ENCODE results near the gene STAT3. TPM values are rescaled to one million over a fixed set of nuclear protein-coding genes. Genes with fewer than 3 reads are reported as not detected.

STAT3 gene
- polyA plus RNA-seq, 1 of the 3 experiments (the other 2 are of a cell fraction), result 35.7 TPM

- 98% methylated on average over 4 of the region's 4 CpGs for WGBS (ENCODE audit: low lambda C conversion rate)
- ChIA-PET POLR2A (no interaction called here), CTCF (interaction anchor here (1.1 to 26.2 kb wide), 3 partner anchors 20 to 210 kb away, joined by 3 to 683 read pairs (median 6); no protein-coding TSS in a partner anchor)
Observed at GRCh38 chr17:42316755-42317154, 71.5 kb downstream of the STAT3 start.

GRCh38 chr17:42315402-42316156 lies 72.7 kb downstream of the STAT3 start:
- H3K79me2 ChIP-seq (ENCODE audit: insufficient read depth), result peaks cover 3% of the 10 kb centered on the region; the same call in 1 of the 2 replicates
- no peak overlapping the region for H3K4me2 ChIP-seq
- H2AFZ ChIP-seq (ENCODE audit: low read depth), result no peak overlapping the region
- no peak overlapping the region for H3K9ac ChIP-seq
- H3K9me2 ChIP-seq, result no peaks in the 10 kb centered on the region
- H3K4me3 ChIP-seq (ENCODE audit: low read depth in 2 of 2, low read length in 1 of 2), result no peak overlapping the region
- 95% methylated on average over 9 of the region's 10 CpGs for WGBS (ENCODE audit: low lambda C conversion rate)
- peaks cover 19 to 51% of the 10 kb centered on the region in 2 experiments for H3K36me3 ChIP-seq (replicated peaks in 1 of 2; ENCODE audit: control insufficient read depth in 1 of 2, insufficient read depth in 2 of 2, low read length in 1 of 2)
- peaks cover 11 to 21% of the 10 kb centered on the region in 2 experiments for H3K4me1 ChIP-seq (ENCODE audit: control insufficient read depth in 1 of 2, insufficient read depth in 2 of 2, low read depth in 1 of 2, low read length in 1 of 2)
- H3K27ac ChIP-seq (ENCODE audit: low read depth in 2 of 2, low read length in 1 of 2), result no peak overlapping the region
- CTCF ChIA-PET, result interaction anchor here (0.6 to 26.2 kb wide), 2 partner anchors 88 to 164 kb away, joined by 3 to 683 read pairs; no protein-coding TSS in a partner anchor
- no peaks in the 10 kb centered on the region for H3K27me3 ChIP-seq (ENCODE audit: insufficient read depth)
- H3K9me3 ChIP-seq, result no peaks in the 10 kb centered on the region
- POLR2A ChIA-PET, result no interaction called here
- DNase-seq, result no peak
- no peaks in the 10 kb centered on the region for H4K20me1 ChIP-seq (ENCODE audit: insufficient read depth)
- peaks cover 20% of the 10 kb centered on the region for H3F3A ChIP-seq (replicated peaks; ENCODE audit: insufficient read depth)
- TF ChIP-seq IRF3 (IDR thresholded peaks at IDR 0.05; ENCODE audit: low read depth, low read length) (no peak), ZBTB33 (IDR thresholded peaks at IDR 0.05; ENCODE audit: borderline replicate concordance, low read depth) (no peak), YY1 (IDR thresholded peaks at IDR 0.05; ENCODE audit: low read depth) (no peak), REST (IDR thresholded peaks at IDR 0.05; ENCODE audit: low read depth, low read length) (no peak), POLR2AphosphoS5 (IDR thresholded peaks at IDR 0.05; ENCODE audit: low read depth, low read length) (no peak), SIN3A (IDR thresholded peaks at IDR 0.05; ENCODE audit: borderline replicate concordance, low read depth, low read length) (no peak), GABPA (IDR thresholded peaks at IDR 0.05; ENCODE audit: low read depth) (no peak)

More at GRCh38 chr17:42316755-42317154, 71.5 kb downstream of the STAT3 start:
- Histone ChIP-seq H3K4me3 (ENCODE audit: low read depth in 2 of 2, low read length in 1 of 2) (no peak overlapping the region), H3K36me3 (replicated peaks in 1 of 2; ENCODE audit: control insufficient read depth in 1 of 2, insufficient read depth in 2 of 2, low read length in 1 of 2) (peaks cover 30 to 47% of the 10 kb centered on the region in 2 experiments), H3K79me2 (ENCODE audit: insufficient read depth) (peaks cover 7% of the 10 kb centered on the region), H3F3A (replicated peaks; ENCODE audit: insufficient read depth) (peaks cover 13% of the 10 kb centered on the region), H3K9me2 (no peaks in the 10 kb centered on the region), H3K27ac (ENCODE audit: low read depth in 2 of 2, low read length in 1 of 2) (no peak overlapping the region; a peak in 1 of 4 replicates), H4K20me1 (ENCODE audit: insufficient read depth) (no peaks in the 10 kb centered on the region), H3K9ac (no peak overlapping the region), H3K27me3 (ENCODE audit: insufficient read depth) (no peaks in the 10 kb centered on the region), H3K4me2 (no peak overlapping the region), H3K4me1 (ENCODE audit: control insufficient read depth in 1 of 2, insufficient read depth in 2 of 2, low read depth in 1 of 2, low read length in 1 of 2) (peaks cover 13 to 15% of the 10 kb centered on the region in 2 experiments), H3K9me3 (no peaks in the 10 kb centered on the region), H2AFZ (ENCODE audit: low read depth) (no peak overlapping the region)
- DNase-seq, result no peak
- TF ChIP-seq MEF2A (IDR thresholded peaks at IDR 0.05; ENCODE audit: borderline replicate concordance, low read depth) (no peak), NRF1 (IDR thresholded peaks at IDR 0.05; ENCODE audit: low read depth, low read length) (no peak), YY1 (IDR thresholded peaks at IDR 0.05; ENCODE audit: low read depth) (no peak), MXI1 (IDR thresholded peaks at IDR 0.05; ENCODE audit: low read depth, low read length) (no peak), PBX3 (IDR thresholded peaks at IDR 0.05) (no peak)
